22Rv1 (cell line): ENCODE data around the gene SYNE2.
"Not testable (repeated sequence)": the region's sequence is repeated elsewhere in the genome, so short reads cannot be mapped to it uniquely, and the experiment has no call there.

Experiments
- H3K27ac ChIP-seq: fragments of 450-650 bp; 2 replicates; pipeline ENCODE4 v1.5.1; 2017
- ZFX ChIP-seq: fragments of 450-650 bp; IDR thresholded peaks from 2 replicates; pipeline ENCODE4 v1.6.1; 2017; ENCODE audit warnings: antibody characterized with exemption, borderline replicate concordance
- TF ChIP-seq, protein P1 (sequence below): fragments of 450-650 bp; IDR thresholded peaks from 2 replicates; pipeline ENCODE4 v1.5.1; 2017; ENCODE audit warnings: mild to moderate bottlenecking

Gene SYNE2

DNA sequence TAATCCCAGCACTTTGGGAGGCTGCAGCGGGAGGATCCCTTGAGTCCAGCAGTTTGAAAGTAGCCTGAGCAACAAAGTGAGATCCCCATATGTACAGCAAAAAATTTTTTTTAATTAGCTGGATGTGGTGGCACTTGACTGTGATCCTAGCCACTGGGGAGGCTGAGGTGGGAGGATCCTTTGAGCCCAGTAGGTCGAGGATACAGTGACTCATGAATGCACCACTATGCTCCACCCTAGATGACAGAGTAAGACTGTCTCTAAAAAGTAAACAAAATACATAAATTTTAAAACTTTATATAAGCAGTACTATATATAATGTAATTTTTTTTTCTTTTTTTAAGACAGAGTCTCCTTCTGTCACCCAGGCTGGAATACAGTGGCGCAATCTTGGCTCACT is 326.0 kb downstream of the SYNE2 start:
- TF ChIP-seq, protein P1, sequence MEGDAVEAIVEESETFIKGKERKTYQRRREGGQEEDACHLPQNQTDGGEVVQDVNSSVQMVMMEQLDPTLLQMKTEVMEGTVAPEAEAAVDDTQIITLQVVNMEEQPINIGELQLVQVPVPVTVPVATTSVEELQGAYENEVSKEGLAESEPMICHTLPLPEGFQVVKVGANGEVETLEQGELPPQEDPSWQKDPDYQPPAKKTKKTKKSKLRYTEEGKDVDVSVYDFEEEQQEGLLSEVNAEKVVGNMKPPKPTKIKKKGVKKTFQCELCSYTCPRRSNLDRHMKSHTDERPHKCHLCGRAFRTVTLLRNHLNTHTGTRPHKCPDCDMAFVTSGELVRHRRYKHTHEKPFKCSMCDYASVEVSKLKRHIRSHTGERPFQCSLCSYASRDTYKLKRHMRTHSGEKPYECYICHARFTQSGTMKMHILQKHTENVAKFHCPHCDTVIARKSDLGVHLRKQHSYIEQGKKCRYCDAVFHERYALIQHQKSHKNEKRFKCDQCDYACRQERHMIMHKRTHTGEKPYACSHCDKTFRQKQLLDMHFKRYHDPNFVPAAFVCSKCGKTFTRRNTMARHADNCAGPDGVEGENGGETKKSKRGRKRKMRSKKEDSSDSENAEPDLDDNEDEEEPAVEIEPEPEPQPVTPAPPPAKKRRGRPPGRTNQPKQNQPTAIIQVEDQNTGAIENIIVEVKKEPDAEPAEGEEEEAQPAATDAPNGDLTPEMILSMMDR, result no peak
- no peak for TF ChIP-seq ZFX
- no peak overlapping the region for H3K27ac ChIP-seq

DNA sequence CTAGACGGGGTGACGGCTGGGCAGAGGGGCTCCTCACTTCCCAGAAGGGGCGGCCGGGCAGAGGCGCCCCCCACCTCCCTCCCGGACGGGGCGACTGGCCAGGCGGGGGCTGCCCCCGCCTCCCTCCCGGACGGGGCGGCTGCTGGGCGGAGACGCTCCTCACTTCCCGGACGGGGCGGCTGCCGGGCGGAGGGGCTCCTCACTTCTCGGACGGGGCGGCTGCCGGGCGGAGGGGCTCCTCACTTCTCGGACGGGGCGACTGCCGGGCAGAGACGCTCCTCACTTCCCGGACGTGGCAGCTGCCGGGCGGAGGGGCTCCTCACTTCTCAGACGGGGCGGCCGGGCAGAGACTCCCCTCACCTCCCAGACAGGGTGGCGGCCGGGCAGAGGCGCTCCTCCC is 330.1 kb downstream of the SYNE2 start:
- not testable (repeated sequence) for H3K27ac ChIP-seq

DNA sequence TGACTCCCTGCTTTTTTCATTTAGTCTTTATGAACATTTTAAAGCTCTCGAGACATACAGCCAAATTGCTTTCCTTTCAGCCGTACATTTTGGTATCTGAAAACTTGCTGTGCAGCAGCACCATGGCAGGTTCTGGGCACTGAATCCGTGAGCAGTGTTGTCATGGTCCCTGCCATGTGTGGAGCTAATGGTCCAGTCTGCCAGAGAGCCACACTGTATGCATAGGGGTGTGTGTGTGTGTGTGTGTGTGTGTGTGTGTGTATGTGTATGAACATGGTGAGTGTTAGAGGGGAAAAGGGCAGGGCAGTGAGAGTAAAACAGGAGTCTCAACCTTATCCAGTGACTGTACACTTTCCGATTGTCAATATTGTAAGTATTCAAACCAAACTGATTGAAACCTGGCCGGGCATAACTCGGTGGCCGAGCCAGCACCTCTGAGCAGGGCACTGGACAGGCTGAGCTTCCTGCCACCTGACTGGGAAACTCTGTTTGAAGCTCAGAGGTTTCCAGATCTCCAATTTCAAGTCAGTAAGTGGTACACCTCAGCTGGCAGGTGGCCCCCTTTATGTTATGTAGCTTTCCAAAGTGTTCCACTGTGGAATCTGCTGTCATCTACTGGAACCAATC is 331.4 kb downstream of the SYNE2 start:
- no peak overlapping the region for H3K27ac ChIP-seq
- TF ChIP-seq ZFX, result no peak
- TF ChIP-seq, protein P1, result no peak

DNA sequence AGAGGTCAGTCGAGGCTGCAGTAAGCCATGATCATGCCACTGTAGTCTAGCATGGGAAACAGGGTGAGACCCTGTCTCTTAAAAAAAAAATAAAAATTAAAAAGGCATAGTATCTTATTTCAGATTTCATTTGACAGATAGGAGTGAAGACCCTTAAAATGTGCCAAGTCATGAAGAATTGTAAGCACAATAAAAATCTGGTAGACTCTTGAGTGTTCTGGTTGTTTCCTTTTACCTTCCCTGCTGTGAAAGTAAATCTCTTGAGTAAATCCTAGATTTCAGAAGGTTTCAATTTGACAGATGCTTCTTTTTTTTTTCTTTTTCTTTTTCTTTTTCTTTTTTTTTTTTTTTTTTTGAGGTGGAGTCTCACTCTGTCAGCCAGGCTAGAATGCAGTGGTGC is 332.4 kb downstream of the SYNE2 start:
- TF ChIP-seq, protein P1, result no peak
- no peak for TF ChIP-seq ZFX
- H3K27ac ChIP-seq, result no peak overlapping the region

DNA sequence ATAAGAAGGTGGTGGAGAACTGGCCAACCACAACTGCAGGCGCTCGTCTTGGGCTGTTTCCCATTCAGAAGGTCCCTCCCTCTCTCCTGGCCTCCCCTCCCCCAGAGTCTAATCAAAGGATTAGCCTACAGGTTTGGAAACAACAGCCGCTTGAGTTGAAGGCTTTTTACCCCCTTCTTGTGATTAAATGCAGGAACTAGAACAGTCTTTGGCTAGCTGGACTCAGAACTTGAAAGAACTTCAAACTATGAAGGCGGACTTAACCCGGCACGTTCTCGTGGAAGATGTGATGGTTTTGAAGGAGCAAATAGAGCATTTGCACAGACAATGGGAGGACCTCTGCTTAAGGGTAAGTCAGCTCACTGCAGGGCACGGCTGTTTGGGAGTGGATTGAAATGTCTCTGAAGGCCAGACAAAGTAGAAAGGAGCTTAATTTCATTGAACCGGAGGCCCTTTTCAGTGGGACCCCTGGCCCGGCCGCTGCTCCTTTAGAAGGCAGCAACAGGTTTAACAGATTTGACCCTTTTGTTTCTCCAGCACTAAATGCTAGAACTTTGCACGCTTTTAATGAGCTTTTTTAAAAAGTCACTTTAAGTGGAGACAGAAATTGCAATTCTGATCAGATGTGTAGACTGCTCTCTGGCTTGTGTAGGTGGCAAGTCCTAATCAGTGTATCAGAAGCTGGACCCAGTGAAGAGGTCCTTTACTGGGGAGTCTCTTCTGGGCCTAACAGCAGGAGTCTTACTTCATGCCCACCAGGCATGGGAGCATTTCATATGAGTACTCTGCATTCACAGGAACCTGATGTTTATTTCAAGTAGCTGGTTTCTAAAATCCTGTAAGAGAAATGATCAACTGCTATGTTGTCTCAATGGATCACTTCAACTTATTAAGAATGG is 333.7 kb downstream of the SYNE2 start:
- TF ChIP-seq, protein P1, result no peak
- TF ChIP-seq ZFX, result no peak

DNA sequence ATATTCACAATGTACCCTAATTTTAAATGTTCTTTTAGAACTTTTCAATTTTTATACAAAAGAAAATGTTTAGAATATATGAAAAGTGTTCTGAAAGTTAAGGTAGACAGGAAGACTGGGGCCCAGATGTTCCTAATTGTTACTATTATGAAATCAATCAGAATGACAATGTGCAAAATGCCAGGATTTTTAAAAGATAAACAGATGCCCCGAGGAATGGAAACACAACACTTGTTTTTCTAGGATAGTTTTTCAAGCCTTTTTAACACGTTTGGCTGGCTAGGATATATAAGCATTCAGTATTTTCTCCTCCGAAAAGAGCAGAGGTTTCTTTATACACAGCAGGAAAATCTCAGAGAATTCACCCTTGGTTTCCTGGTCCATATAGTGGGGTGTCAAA is 334.5 kb downstream of the SYNE2 start:
- H3K27ac ChIP-seq, result no peak overlapping the region
- TF ChIP-seq, protein P1, result no peak
- TF ChIP-seq ZFX, result no peak

More for the DNA sequence above, 333.7 kb downstream of the SYNE2 start:
- no peak overlapping the region for H3K27ac ChIP-seq

DNA sequence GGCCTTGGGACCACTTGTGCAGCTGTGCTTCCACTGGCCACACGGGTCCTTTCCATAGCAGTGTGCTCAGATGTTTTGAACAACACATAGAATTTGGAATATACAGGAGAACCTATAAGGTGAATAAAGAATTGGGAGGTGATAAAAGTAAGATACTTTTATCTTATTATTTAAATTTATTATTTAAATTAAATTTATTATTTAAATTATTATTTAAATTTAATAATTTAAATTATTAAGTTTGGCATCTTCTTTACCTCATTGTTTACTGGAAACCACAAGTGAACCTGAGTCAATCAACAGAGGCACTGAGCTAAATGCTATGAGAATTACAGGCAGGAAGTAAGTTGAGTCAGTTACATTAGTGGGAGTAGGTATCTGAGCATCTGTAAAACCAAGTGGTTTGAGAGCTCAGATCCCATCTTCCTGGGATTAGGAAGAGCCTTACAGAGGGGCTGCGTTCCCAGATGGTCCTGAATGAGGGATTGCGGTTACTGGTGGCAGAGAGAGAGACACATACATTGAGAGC is 338.2 kb downstream of the SYNE2 start:
- no peak for TF ChIP-seq ZFX
- TF ChIP-seq, protein P1, result no peak
- no peak overlapping the region for H3K27ac ChIP-seq
